B cell (primary cell): ENCODE data around the gene ATP1B2. TPM values are rescaled to one million over a fixed set of nuclear protein-coding genes. Genes with fewer than 3 reads are reported as not detected.
A peak's percentile ranks its signal among the peaks of the same experiment; 100 is the strongest.

Source experiments
- ATAC-seq: fragments of 200-7000 bp; cut with Tn5 transposase; one replicate; pipeline ENCODE4 v1.10.0; 2021; ENCODE audit warnings: low read depth, mild to moderate bottlenecking, moderate number of reproducible peaks, moderate library complexity
- CTCF ChIA-PET: fragments of 350-600 bp; sonication (Branson Sonifier 250); formaldehyde crosslinking; loops from one replicate; lab custom pipeline; 2021; ENCODE audit warnings: antibody characterized with exemption, inconsistent platforms; lab: Charles Lee
- POLR2A ChIA-PET: fragments of 350-600 bp; sonication (Branson Sonifier 250); formaldehyde crosslinking; loops from one replicate; lab custom pipeline; 2021; ENCODE audit warnings: antibody characterized with exemption; lab: Charles Lee
- DNase-seq: peaks from one replicate; pipeline ENCODE4 v3.0.0; 2013
- H2AFZ ChIP-seq: 2 replicates; pipeline ENCODE4 v1.6.1; 2012; ENCODE audit warnings: mild to moderate bottlenecking, low read depth, low read length; ENCODE audit not compliant: insufficient read depth, poor library complexity, severe bottlenecking
- H3K27ac ChIP-seq, 2 donors: 1 replicate in 1 of 2; 2 replicates in 1 of 2; pipeline ENCODE4 v1.5.1; 2012 to 2013; ENCODE audit warnings: low read length in 2 of 2, mild to moderate bottlenecking in 2 of 2, moderate library complexity in 1 of 2
- H3K27me3 ChIP-seq, 4 experiments: fragments of 200-600 bp in 1 of 4; sonication (generic) in 1 of 4; replicated peaks in 1 of 4; 1 replicate in 2 of 4; 2 replicates in 2 of 4; pipeline versions ENCODE4 v1.6.1 to v1.7.0; 2013 to 2016; ENCODE audit warnings: low read length in 3 of 4, mild to moderate bottlenecking in 2 of 4, mixed read lengths in 1 of 4, moderate library complexity in 1 of 4; ENCODE audit not compliant: insufficient read depth in 4 of 4, control insufficient read depth in 3 of 4; ENCODE audit errors: control extremely low read depth in 1 of 4
- H3K36me3 ChIP-seq, 2 experiments: replicated peaks in 1 of 2; 1 replicate in 1 of 2; 2 replicates in 1 of 2; pipeline versions ENCODE4 v1.6.1 to v1.7.1; 2013; ENCODE audit warnings: low read length in 1 of 2; ENCODE audit not compliant: insufficient read depth in 2 of 2, control insufficient read depth in 1 of 2; ENCODE audit errors: control extremely low read depth in 1 of 2, extremely low read depth in 1 of 2
- H3K4me1 ChIP-seq, 2 donors: fragments of 200-600 bp in 1 of 2; sonication (generic) in 1 of 2; 1 replicate in 1 of 2; 2 replicates in 1 of 2; pipeline versions ENCODE4 v1.5.1 to v1.6.1; 2013 to 2017; ENCODE audit warnings: low read length in 2 of 2; ENCODE audit not compliant: control insufficient read depth in 2 of 2, insufficient read depth in 2 of 2
- H3K4me2 ChIP-seq: replicated peaks from 2 replicates; pipeline ENCODE3; 2012; ENCODE audit warnings: mild to moderate bottlenecking, low read depth, low read length; ENCODE audit not compliant: poor library complexity, severe bottlenecking
- H3K4me3 ChIP-seq, 5 experiments: fragments of 200-600 bp in 1 of 5; sonication (generic) in 1 of 5; 1 replicate in 3 of 5; 2 replicates in 2 of 5; pipeline versions ENCODE4 v1.5.1 to v1.7.0; 2011 to 2016; ENCODE audit warnings: low read length in 4 of 5, mild to moderate bottlenecking in 4 of 5, low read depth in 2 of 5, control low read depth in 1 of 5, moderate library complexity in 1 of 5; ENCODE audit not compliant: insufficient read depth in 1 of 5; ENCODE audit errors: control extremely low read depth in 1 of 5, extremely low read depth in 1 of 5
- H3K79me2 ChIP-seq: fragments of 200-600 bp; sonication (generic); one replicate; pipeline ENCODE4 v1.6.0; 2016; ENCODE audit warnings: low read length; ENCODE audit not compliant: control insufficient read depth, insufficient read depth
- H3K9ac ChIP-seq: fragments of 200-600 bp; sonication (generic); 2 replicates; pipeline ENCODE4 v1.6.1; 2017; ENCODE audit warnings: mild to moderate bottlenecking, low read length, moderate library complexity
- H3K9me3 ChIP-seq, 3 donors: one replicate each; pipeline versions ENCODE4 v1.6.1 to v1.7.1; 2013; ENCODE audit warnings: low read length in 2 of 3; ENCODE audit not compliant: control insufficient read depth in 2 of 3, insufficient read depth in 1 of 3; ENCODE audit errors: control extremely low read depth in 1 of 3
- H4K20me1 ChIP-seq: 2 replicates; pipeline ENCODE4 v1.6.0; 2012; ENCODE audit warnings: mild to moderate bottlenecking, low read length; ENCODE audit not compliant: insufficient read depth, control insufficient read depth, poor library complexity, severe bottlenecking
- H3K27ac Mint-ChIP-seq: one replicate; pipeline ENCODE4 v1.8.0; 2021; ENCODE audit warnings: mixed read lengths
- H3K27me3 Mint-ChIP-seq: one replicate; pipeline ENCODE4 v1.8.0; 2021; ENCODE audit warnings: mixed read lengths
- H3K4me1 Mint-ChIP-seq: one replicate; pipeline ENCODE4 v1.8.0; 2021; ENCODE audit warnings: mixed read lengths
- H3K4me3 Mint-ChIP-seq: one replicate; pipeline ENCODE4 v1.8.0; 2021; ENCODE audit warnings: mixed read lengths
- H3K9me3 Mint-ChIP-seq: one replicate; pipeline ENCODE4 v1.8.0; 2022; ENCODE audit warnings: mixed read lengths; ENCODE audit not compliant: insufficient read depth
- EZH2 ChIP-seq: IDR thresholded peaks from 2 replicates; pipeline ENCODE4 v1.6.1; 2012; ENCODE audit warnings: borderline replicate concordance, low read depth, mild to moderate bottlenecking, moderate library complexity, low read length; ENCODE audit not compliant: insufficient read depth, poor library complexity, severe bottlenecking
- WGBS: methylation state at CpG from one replicate; pipeline ENCODE4 v1.1.5; 2013; ENCODE audit warnings: missing lambda C conversion rate; ENCODE audit not compliant: insufficient coverage; 5-methylcytosine and 5-hydroxymethylcytosine counted together
- intact Hi-C: fragments of 100-400 bp; cut with micrococcal nuclease; formaldehyde crosslinking; loops from one replicate; pipeline ENCODE4 v1.10.0; 2022
- polyA plus RNA-seq: library from polyadenylated mRNA; depleted of rRNA; stranded (reverse); fragments of >200 nt; gene quantifications from 2 replicates; pipeline ENCODE4 v1.2.3, GENCODE V29; 2012
- total RNA-seq, 2 donors: library from RNA; stranded (reverse); fragments of 120-200 nt in 1 of 2; gene quantifications; 1 replicate in 1 of 2; 2 replicates in 1 of 2; pipeline versions ENCODE4 v1.2.3 to v1.2.4, GENCODE V29; 2013 to 2022
- TF ChIP-seq, protein P1 (sequence below): fragments of 200-600 bp; IDR thresholded peaks from one replicate; pipeline ENCODE4 v1.8.0; 2022; ENCODE audit warnings: antibody characterized with exemption, mild to moderate bottlenecking

The ATP1B2 gene
- total and polyA plus RNA-seq, 2 donors (not counting 1 experiment from before 2014, with no cell fraction given): 0.39 TPM; not detected in 1

DNA sequence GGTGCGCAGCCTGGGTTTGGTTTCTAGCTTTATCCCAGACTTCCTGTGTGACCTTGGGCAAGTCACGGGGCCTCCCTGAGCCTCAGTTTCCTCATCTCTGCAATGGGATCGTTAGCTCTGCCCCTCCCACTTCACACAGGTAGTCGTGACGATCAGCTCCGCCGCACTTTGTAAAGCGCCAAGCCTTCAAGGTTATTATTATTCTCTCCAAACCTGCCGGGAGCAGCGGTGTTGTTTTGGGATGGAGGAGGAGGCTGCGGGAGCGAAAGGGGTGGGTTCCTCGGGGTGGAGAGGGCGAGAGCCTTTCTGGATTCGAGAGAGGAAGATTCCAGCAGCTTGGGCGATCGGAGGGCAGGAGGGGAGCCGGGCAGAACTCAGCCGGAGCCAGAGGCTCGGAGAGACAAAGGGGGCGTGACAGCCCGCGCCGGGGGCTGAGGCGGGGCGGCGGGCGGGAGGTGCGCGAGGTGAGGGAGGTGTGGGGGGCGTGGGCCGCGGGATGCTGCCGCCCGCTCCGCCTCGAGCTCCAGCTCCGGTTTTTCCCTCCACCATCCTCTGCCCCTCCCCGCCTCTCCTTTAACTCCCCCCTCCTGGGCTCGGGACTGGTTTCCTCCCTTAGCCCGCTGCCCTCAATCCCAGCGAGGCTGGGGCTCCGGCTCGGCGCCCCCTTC is 54.0 kb downstream of the ATP1B2 start, which contains the start of gene EFNB3:
Gene EFNB3 (plus strand): TSS at position 602 of the 668 bp plus-strand sequence. CDS start 397 bp downstream, outside the sequence.
- intact Hi-C loops: no loop called here
- Histone ChIP-seq H3K4me1 (peaks cover 19 to 23% of the 10 kb centered on the region in 2 donors), H3K79me2 (no peaks in the 10 kb centered on the region), H4K20me1 (no peaks in the 10 kb centered on the region), H3K27me3 (peaks cover 0 to 62% (median 19%) of the 10 kb centered on the region in 4 experiments), H3K4me2 (peak within 1 kb of the TSS; percentile 75), H2AFZ (peak within 1 kb of the TSS; percentile 5), H3K4me3 (peak within 1 kb of the TSS in 3 of 5 experiments; percentile 5 to 34 (median 21)), H3K36me3 (peaks cover 0 to 21% of the 10 kb centered on the region in 2 experiments), H3K9ac (peak within 1 kb of the TSS; percentile 29), H3K9me3 (no peaks in the 10 kb centered on the region), H3K27ac (no peak within 1 kb of the TSS)
- Mint-ChIP-seq H3K4me1 (peaks cover 15% of the 10 kb centered on the region), H3K27me3 (peaks cover 53% of the 10 kb centered on the region), H3K4me3 (peak within 1 kb of the TSS; percentile 74), H3K9me3 (no peaks in the 10 kb centered on the region), H3K27ac (no peak within 1 kb of the TSS)
- ChIA-PET CTCF (no interaction called here), POLR2A (interaction anchor here (0.6 kb wide), 1 partner anchor 13 kb away, joined by 6 read pairs; the partner anchor contains the start of gene DNAH2)
- no peak for TF ChIP-seq EZH2
- TF ChIP-seq, protein P1, sequence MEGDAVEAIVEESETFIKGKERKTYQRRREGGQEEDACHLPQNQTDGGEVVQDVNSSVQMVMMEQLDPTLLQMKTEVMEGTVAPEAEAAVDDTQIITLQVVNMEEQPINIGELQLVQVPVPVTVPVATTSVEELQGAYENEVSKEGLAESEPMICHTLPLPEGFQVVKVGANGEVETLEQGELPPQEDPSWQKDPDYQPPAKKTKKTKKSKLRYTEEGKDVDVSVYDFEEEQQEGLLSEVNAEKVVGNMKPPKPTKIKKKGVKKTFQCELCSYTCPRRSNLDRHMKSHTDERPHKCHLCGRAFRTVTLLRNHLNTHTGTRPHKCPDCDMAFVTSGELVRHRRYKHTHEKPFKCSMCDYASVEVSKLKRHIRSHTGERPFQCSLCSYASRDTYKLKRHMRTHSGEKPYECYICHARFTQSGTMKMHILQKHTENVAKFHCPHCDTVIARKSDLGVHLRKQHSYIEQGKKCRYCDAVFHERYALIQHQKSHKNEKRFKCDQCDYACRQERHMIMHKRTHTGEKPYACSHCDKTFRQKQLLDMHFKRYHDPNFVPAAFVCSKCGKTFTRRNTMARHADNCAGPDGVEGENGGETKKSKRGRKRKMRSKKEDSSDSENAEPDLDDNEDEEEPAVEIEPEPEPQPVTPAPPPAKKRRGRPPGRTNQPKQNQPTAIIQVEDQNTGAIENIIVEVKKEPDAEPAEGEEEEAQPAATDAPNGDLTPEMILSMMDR: no peak
- peak; percentile 14 for ATAC-seq
- DNase-seq: peak; percentile 29
- 4% methylated on average over 27 of the region's 45 CpGs for WGBS
